H1 (cell line): ENCODE measurements around the gene SGCE. TPM values are rescaled to one million over a fixed set of nuclear protein-coding genes. Genes with fewer than 3 reads are reported as not detected.

Experiments
- CTCF ChIA-PET: fragments of 300-600 bp; sonication (Branson Sonifier 250); formaldehyde crosslinking; loops from one replicate; lab custom pipeline; 2021; ENCODE audit not compliant: partially characterized antibody; lab: Charles Lee
- POLR2A ChIA-PET: fragments of 300-600 bp; sonication (Branson Sonifier 250); formaldehyde crosslinking; loops from one replicate; lab custom pipeline; 2021; ENCODE audit warnings: inconsistent platforms; ENCODE audit not compliant: partially characterized antibody; lab: Charles Lee
- DNase-seq, 2 experiments: peaks; one replicate each; pipeline versions ENCODE4 v3.0.0 to v3.0.0-alpha.2; 2010 to 2022; ENCODE audit warnings: low spot score in 2 of 2, low read depth in 1 of 2, mixed read lengths in 1 of 2
- FAIRE-seq: peaks from 2 replicates; lab custom pipeline; 2011; peaks lifted over from hg19 to GRCh38; lab: Jason Lieb, UNC
- H2AFZ ChIP-seq: 2 replicates; pipeline ENCODE4 v1.8.1; 2012; ENCODE audit warnings: low read length, inconsistent platforms
- H2AK5ac ChIP-seq: 2 replicates; pipeline ENCODE4 v1.6.1; 2013; ENCODE audit warnings: low read depth, low read length
- H2BK120ac ChIP-seq: replicated peaks from 2 replicates; pipeline ENCODE3; 2013; ENCODE audit warnings: low read depth, low read length, inconsistent platforms
- H2BK12ac ChIP-seq: 2 replicates; pipeline ENCODE4 v1.6.1; 2013; ENCODE audit warnings: low read depth, low read length
- H2BK15ac ChIP-seq: 2 replicates; pipeline ENCODE4 v1.6.1; 2013; ENCODE audit warnings: low read length
- H2BK20ac ChIP-seq: 2 replicates; pipeline ENCODE4 v1.6.1; 2013; ENCODE audit warnings: low read length
- H2BK5ac ChIP-seq: 2 replicates; pipeline ENCODE4 v1.6.1; 2013; ENCODE audit warnings: low read depth, low read length
- H3K14ac ChIP-seq: 2 replicates; pipeline ENCODE4 v1.6.1; 2013; ENCODE audit warnings: inconsistent platforms; ENCODE audit not compliant: insufficient read length
- H3K18ac ChIP-seq: 2 replicates; pipeline ENCODE4 v1.6.1; 2013; ENCODE audit warnings: low read length; ENCODE audit errors: extremely low read depth
- H3K23ac ChIP-seq: 2 replicates; pipeline ENCODE4 v1.6.1; 2013; ENCODE audit warnings: inconsistent platforms; ENCODE audit not compliant: insufficient read length
- H3K23me2 ChIP-seq: 2 replicates; pipeline ENCODE4 v1.6.1; 2013; ENCODE audit warnings: low read depth, low read length
- H3K27ac ChIP-seq: 2 replicates; pipeline ENCODE4 v1.6.1; 2011; ENCODE audit warnings: low read depth, low read length, inconsistent platforms
- H3K27me3 ChIP-seq, 4 experiments: replicated peaks in 1 of 4; 1 replicate in 1 of 4; 2 replicates in 3 of 4; pipeline versions ENCODE4 v1.6.1 to v1.8.1; 2011 to 2013; ENCODE audit warnings: low read length in 3 of 4, mild to moderate bottlenecking in 3 of 4, inconsistent platforms in 2 of 4, mixed read lengths in 2 of 4, moderate library complexity in 1 of 4; ENCODE audit not compliant: control insufficient read depth in 3 of 4, insufficient read depth in 3 of 4; ENCODE audit errors: extremely low read depth in 1 of 4
- H3K36me3 ChIP-seq, 4 experiments: 2 replicates each; pipeline versions ENCODE4 v1.6.1 to v1.8.1; 2011 to 2013; ENCODE audit warnings: mild to moderate bottlenecking in 4 of 4, low read length in 3 of 4, moderate library complexity in 2 of 4, control low read depth in 1 of 4, inconsistent platforms in 1 of 4; ENCODE audit not compliant: insufficient read depth in 4 of 4, control insufficient read depth in 2 of 4
- H3K4ac ChIP-seq: replicated peaks from 2 replicates; pipeline ENCODE3; 2013; ENCODE audit warnings: low read length, low read depth, mixed read lengths, inconsistent platforms; ENCODE audit not compliant: insufficient read length
- H3K4me1 ChIP-seq, 4 experiments: replicated peaks in 1 of 4; 1 replicate in 1 of 4; 2 replicates in 3 of 4; pipeline versions ENCODE4 v1.6.1 to v1.8.1; 2011 to 2013; ENCODE audit warnings: low read length in 3 of 4, inconsistent platforms in 2 of 4, mixed read lengths in 1 of 4; ENCODE audit not compliant: insufficient read depth in 4 of 4, control insufficient read depth in 3 of 4
- H3K4me2 ChIP-seq, 2 experiments: 2 replicates each; pipeline versions ENCODE4 v1.6.1 to v1.8.1; 2011 to 2013; ENCODE audit warnings: low read depth in 2 of 2, low read length in 2 of 2, control low read depth in 1 of 2, inconsistent platforms in 1 of 2, mild to moderate bottlenecking in 1 of 2; ENCODE audit not compliant: insufficient read depth in 1 of 2
- H3K4me3 ChIP-seq, 4 experiments: fragments of 200-600, 300-600 bp in 1 of 4; sonication (generic), shearing (Covaris generic), sonication (Bioruptor Twin) in 1 of 4; 2 replicates each; pipeline versions ENCODE4 v1.5.1 to v1.8.1; 2011 to 2016; ENCODE audit warnings: low read length in 4 of 4, low read depth in 3 of 4, control low read depth in 2 of 4, inconsistent platforms in 2 of 4, mild to moderate bottlenecking in 2 of 4, mixed read lengths in 1 of 4, moderate library complexity in 1 of 4; ENCODE audit not compliant: insufficient read depth in 2 of 4; ENCODE audit errors: extremely low read depth in 1 of 4
- H3K56ac ChIP-seq: replicated peaks from 2 replicates; pipeline ENCODE3; 2013; ENCODE audit warnings: low read depth, mild to moderate bottlenecking, mixed read lengths, low read length, inconsistent platforms; ENCODE audit not compliant: insufficient read length
- H3K79me1 ChIP-seq: 2 replicates; pipeline ENCODE4 v1.6.1; 2013; ENCODE audit warnings: low read depth, low read length, control low read depth
- H3K79me2 ChIP-seq, 2 experiments: 2 replicates each; pipeline versions ENCODE4 v1.6.1 to v1.8.1; 2012 to 2013; ENCODE audit warnings: low read length in 2 of 2, mild to moderate bottlenecking in 2 of 2, inconsistent platforms in 1 of 2; ENCODE audit not compliant: insufficient read depth in 2 of 2, control insufficient read depth in 1 of 2
- H3K9ac ChIP-seq, 4 experiments: replicated peaks in 1 of 4; 1 replicate in 1 of 4; 2 replicates in 3 of 4; pipeline versions ENCODE4 v1.6.1 to v1.8.1; 2011 to 2013; ENCODE audit warnings: low read depth in 3 of 4, low read length in 3 of 4, control low read depth in 2 of 4, mild to moderate bottlenecking in 2 of 4, moderate library complexity in 2 of 4, inconsistent platforms in 1 of 4; ENCODE audit errors: extremely low read depth in 1 of 4
- H3K9me3 ChIP-seq, 2 experiments: 2 replicates each; pipeline versions ENCODE4 v1.6.1 to v1.8.1; 2012 to 2013; ENCODE audit warnings: mild to moderate bottlenecking in 2 of 2, moderate library complexity in 2 of 2, control low read depth in 1 of 2, inconsistent platforms in 1 of 2, low read depth in 1 of 2, low read length in 1 of 2, mixed read lengths in 1 of 2; ENCODE audit not compliant: insufficient read depth in 2 of 2
- H4K20me1 ChIP-seq, 2 experiments: replicated peaks in 1 of 2; 2 replicates each; pipeline versions ENCODE3 to v1.8.1; 2011 to 2013; ENCODE audit warnings: inconsistent platforms in 2 of 2, low read length in 2 of 2, mild to moderate bottlenecking in 1 of 2; ENCODE audit not compliant: insufficient read depth in 2 of 2, control insufficient read depth in 1 of 2
- H4K5ac ChIP-seq: 2 replicates; pipeline ENCODE4 v1.6.1; 2013; ENCODE audit warnings: low read length, low read depth, mixed read lengths, inconsistent platforms; ENCODE audit not compliant: insufficient read length
- H4K8ac ChIP-seq: 2 replicates; pipeline ENCODE4 v1.8.0; 2013; ENCODE audit warnings: mild to moderate bottlenecking, moderate library complexity, low read length, inconsistent platforms; ENCODE audit not compliant: insufficient read depth; ENCODE audit errors: extremely low read depth
- H4K91ac ChIP-seq: replicated peaks from 2 replicates; pipeline ENCODE3; 2013; ENCODE audit warnings: low read length, mixed read lengths, inconsistent platforms; ENCODE audit not compliant: insufficient read length
- BCL11A ChIP-seq, 2 experiments: IDR thresholded peaks; one replicate each; pipeline ENCODE4 v1.6.1; 2011; ENCODE audit warnings: low read depth in 2 of 2, low read length in 2 of 2, mild to moderate bottlenecking in 2 of 2
- BRCA1 ChIP-seq: IDR thresholded peaks from 2 replicates; pipeline ENCODE4 v1.6.1; 2012; ENCODE audit warnings: low read depth, low read length, improper control_type of control experiment
- EGR1 ChIP-seq: IDR thresholded peaks from 2 replicates; pipeline ENCODE4 v1.6.1; 2011; ENCODE audit warnings: low read depth, low read length, borderline replicate concordance
- FOSL1 ChIP-seq: IDR thresholded peaks from 2 replicates; pipeline ENCODE4 v1.6.1; 2011; ENCODE audit warnings: mild to moderate bottlenecking, low read depth, low read length, moderate library complexity; ENCODE audit not compliant: insufficient read depth
- JUN ChIP-seq: IDR thresholded peaks from 2 replicates; pipeline ENCODE4 v1.6.1; 2011; ENCODE audit warnings: low read depth, mild to moderate bottlenecking, improper control_type of control experiment, low read length
- JUND ChIP-seq: IDR thresholded peaks from 2 replicates; pipeline ENCODE4 v1.6.1; 2011; ENCODE audit warnings: mild to moderate bottlenecking, improper control_type of control experiment, low read length
- KDM4A ChIP-seq: IDR thresholded peaks from one replicate; pipeline ENCODE4 v1.7.1; 2012; ENCODE audit warnings: low read depth, mild to moderate bottlenecking, moderate library complexity, low read length, inconsistent platforms; ENCODE audit not compliant: severe bottlenecking
- MAX ChIP-seq: IDR thresholded peaks from 2 replicates; pipeline ENCODE4 v1.6.1; 2012; ENCODE audit warnings: inconsistent platforms
- RFX5 ChIP-seq: IDR thresholded peaks from 2 replicates; pipeline ENCODE4 v1.6.1; 2011; ENCODE audit warnings: low read depth, low read length, improper control_type of control experiment, borderline replicate concordance
- SP1 ChIP-seq: IDR thresholded peaks from 2 replicates; pipeline ENCODE4 v1.6.1; 2011; ENCODE audit warnings: low read depth, low read length
- TAF1 ChIP-seq: IDR thresholded peaks from 2 replicates; pipeline ENCODE4 v1.6.1; 2011; ENCODE audit warnings: mild to moderate bottlenecking, low read depth, low read length
- USF2 ChIP-seq: IDR thresholded peaks from 2 replicates; pipeline ENCODE4 v1.6.1; 2011; ENCODE audit warnings: low read length, improper control_type of control experiment
- ZNF274 ChIP-seq: IDR thresholded peaks from 2 replicates; pipeline ENCODE4 v1.7.0; 2012; ENCODE audit warnings: low read length, borderline replicate concordance; ENCODE audit errors: extremely low read depth
- WGBS, 2 experiments: shearing (Covaris generic) in 1 of 2; methylation state at CpG; one replicate each; pipeline versions ENCODE4 v1.1.6 to v1.1.7; 2013 to 2015; ENCODE audit warnings: low lambda C conversion rate in 2 of 2, mixed read lengths in 2 of 2, inconsistent platforms in 1 of 2, low coverage in 1 of 2, missing lambda C conversion rate in 1 of 2; ENCODE audit not compliant: insufficient replicate concordance in 2 of 2, insufficient coverage in 1 of 2, insufficient read length in 1 of 2; ENCODE audit errors: extremely low coverage in 1 of 2, missing lambda C conversion rate in 1 of 2; 5-methylcytosine and 5-hydroxymethylcytosine counted together
- polyA plus RNA-seq, 7 experiments: library from polyadenylated mRNA; depleted of rRNA in 3 of 7; stranded (reverse) in 5 of 7; unstranded in 2 of 7; fragments of >200 nt in 5 of 7; fragments of 200-250 nt in 2 of 7; gene quantifications; 1 replicate in 5 of 7; 2 replicates in 1 of 7; 4 replicates in 1 of 7; pipeline versions ENCODE4 v1.2.1 to v1.2.3, GENCODE V29; 2011 to 2013; ENCODE audit warnings: missing spikeins in 2 of 7, mixed read lengths in 2 of 7
- total RNA-seq: library from RNA; stranded (reverse); fragmentation: NEBNext Ultra II Directional; extraction: Animal tissue kit (Norgen Biotek cat#: 25700); gene quantifications from 2 replicates; pipeline ENCODE4 v1.2.1, GENCODE V29; 2021

Gene SGCE
- total and polyA plus RNA-seq, 2 of the 8 experiments (the other 6 are each of a cell fraction or from before 2014, with no cell fraction given) = 12.8 to 25.0 TPM

- DNase-seq (no peak), FAIRE-seq (no peak)
- Histone ChIP-seq H3K9ac (no peak overlapping the region), H4K91ac (no peak overlapping the region), H3K4me2 (no peak overlapping the region), H3K18ac (no peak overlapping the region), H3K14ac (no peak overlapping the region), H3K23me2 (no peaks in the 10 kb centered on the region), H3K23ac (no peak overlapping the region), H3K36me3 (peaks cover 0 to 14% (median 1%) of the 10 kb centered on the region in 4 experiments; a peak in 3 of 8 replicates), H4K20me1 (peaks cover 0 to 1% of the 10 kb centered on the region in 2 experiments), H2AFZ (no peak overlapping the region), H3K79me2 (no peaks in the 10 kb centered on the region), H3K4me1 (no peaks in the 10 kb centered on the region), H3K4ac (no peak overlapping the region), H2BK20ac (no peak overlapping the region), H2AK5ac (no peak overlapping the region), H2BK120ac (no peak overlapping the region), H3K79me1 (no peaks in the 10 kb centered on the region), H2BK5ac (no peak overlapping the region), H3K4me3 (no peak overlapping the region), H3K27me3 (no peaks in the 10 kb centered on the region), H3K56ac (no peak overlapping the region), H3K27ac (no peak overlapping the region), H4K8ac (no peak overlapping the region), H2BK15ac (no peak overlapping the region), H3K9me3 (no peaks in the 10 kb centered on the region), H4K5ac (no peak overlapping the region), H2BK12ac (no peak overlapping the region)
- CTCF ChIA-PET = no interaction called here
- POLR2A ChIA-PET = no interaction called here
- 79% methylated on average over 1 of the region's 1 CpG; no CpG with 5 or more reads in 1 of the 2 experiments for WGBS, 2 experiments
- no peak for TF ChIP-seq SP1
- TF ChIP-seq USF2 = no peak
- no peak for TF ChIP-seq BCL11A (IDR thresholded peaks at IDR 0.05; ENCODE audit: low read depth in 2 of 2, low read length in 2 of 2)
- no peak for TF ChIP-seq EGR1
- TF ChIP-seq ZNF274 = no peak
- TF ChIP-seq JUN = no peak
- no peak for TF ChIP-seq RFX5
- no peak for TF ChIP-seq KDM4A
- TF ChIP-seq FOSL1 = no peak
- no peak for TF ChIP-seq BRCA1
- TF ChIP-seq MAX = no peak
- TF ChIP-seq JUND = no peak
- no peak for TF ChIP-seq TAF1
Measured at GRCh38 chr7:94547126-94547525, 108.8 kb downstream of the SGCE start.
